A549 (cell line): ENCODE data around the gene DZIP3. TPM values are rescaled to one million over a fixed set of nuclear protein-coding genes. Genes with fewer than 3 reads are reported as not detected.
"Not testable (repeated sequence)": the region's sequence is repeated elsewhere in the genome, so short reads cannot be mapped to it uniquely, and the experiment has no call there.

Experiments
- ATAC-seq, 2 experiments: fragments of 200-7000 bp in 1 of 2; fragments of >200 bp in 1 of 2; cut with Nextera tagmentation in 1 of 2; cut with Tn5 transposase in 1 of 2; 3 replicates each; pipeline versions ENCODE4 v1.8.0 to v1.9.1; 2018 to 2020; ENCODE audit warnings: mild to moderate bottlenecking in 1 of 2, moderate library complexity in 1 of 2
- CTCF ChIA-PET: fragments of 300-600 bp; sonication (Branson Sonifier 250); formaldehyde crosslinking; extraction: SDS; loops from one replicate; lab custom pipeline; 2021; ENCODE audit warnings: antibody characterized with exemption, inconsistent platforms; lab: Yijun Ruan, JAX
- POLR2A ChIA-PET: fragments of 350-600 bp; formaldehyde crosslinking; extraction: SDS; loops from one replicate; lab custom pipeline; 2021; ENCODE audit warnings: antibody characterized with exemption, inconsistent platforms; lab: Yijun Ruan, JAX
- DNase-seq, 2 experiments: peaks; one replicate each; pipeline versions ENCODE4 v3.0.0 to v3.0.0-alpha.2; 2011 to 2016; ENCODE audit warnings: low read depth in 1 of 2, low spot score in 1 of 2
- FAIRE-seq: peaks from 2 replicates; lab custom pipeline; 2011; peaks lifted over from hg19 to GRCh38; lab: Jason Lieb, UNC
- H3K27ac ChIP-seq, 2 experiments: fragments of >200 bp; sonication (Bioruptor Twin); formaldehyde crosslinking; 3 replicates each; pipeline ENCODE4 v1.5.1; 2016 to 2017
- H3K4me1 ChIP-seq: fragments of >200 bp; sonication (Bioruptor Twin); formaldehyde crosslinking; 3 replicates; pipeline ENCODE4 v1.6.1; 2016
- H3K4me2 ChIP-seq: fragments of >200 bp; sonication (Bioruptor Twin); formaldehyde crosslinking; 3 replicates; pipeline ENCODE4 v1.6.1; 2016
- H3K4me3 ChIP-seq: fragments of >200 bp; sonication (Bioruptor Twin); formaldehyde crosslinking; 3 replicates; pipeline ENCODE4 v1.5.1; 2016
- H3K9me3 ChIP-seq: fragments of >200 bp; sonication (Bioruptor Twin); formaldehyde crosslinking; 3 replicates; pipeline ENCODE4 v1.6.1; 2016
- BHLHE40 ChIP-seq: IDR thresholded peaks from 2 replicates; pipeline ENCODE4 v1.6.1; 2012; ENCODE audit warnings: low read depth, low read length, inconsistent platforms
- CBX2 ChIP-seq: fragments of 200-600 bp; sonication (generic); IDR thresholded peaks from 2 replicates; pipeline ENCODE4 v1.6.1; 2016; ENCODE audit warnings: low read depth, mild to moderate bottlenecking, borderline replicate concordance
- CBX8 ChIP-seq: fragments of 200-600 bp; sonication (generic); IDR thresholded peaks from 2 replicates; pipeline ENCODE4 v1.6.1; 2016
- CEBPB ChIP-seq, 2 experiments: fragments of >200 bp in 1 of 2; sonication (Bioruptor Twin) in 1 of 2; formaldehyde crosslinking in 1 of 2; IDR thresholded peaks; 2 replicates each; pipeline ENCODE4 v1.6.1; 2012 to 2016
- CHD2 ChIP-seq: fragments of 150-350 bp; IDR thresholded peaks from 2 replicates; pipeline ENCODE4 v1.6.1; 2014; ENCODE audit warnings: low read length; ENCODE audit not compliant: partially characterized antibody
- CHD4 ChIP-seq: fragments of 200-600 bp; sonication (generic); IDR thresholded peaks from 2 replicates; pipeline ENCODE4 v1.6.1; 2016; ENCODE audit warnings: antibody characterized with exemption, mild to moderate bottlenecking, borderline replicate concordance
- EHF ChIP-seq: fragments of 250-450 bp; sonication (Bioruptor Pico); IDR thresholded peaks from 2 replicates; pipeline ENCODE4 v1.5.0; 2020; ENCODE audit warnings: mild to moderate bottlenecking
- ESRRA ChIP-seq: fragments of 150-350 bp; IDR thresholded peaks from 2 replicates; pipeline ENCODE4 v1.6.1; 2014; ENCODE audit warnings: mild to moderate bottlenecking, low read length, borderline replicate concordance
- FOSB ChIP-seq: fragments of 250-450 bp; sonication (Bioruptor Pico); IDR thresholded peaks from 2 replicates; pipeline ENCODE4 v1.5.0; 2020; ENCODE audit warnings: mild to moderate bottlenecking, moderate library complexity
- FOXS1 ChIP-seq: fragments of 250-450 bp; sonication (Bioruptor Pico); IDR thresholded peaks from 2 replicates; pipeline ENCODE4 v1.5.0; 2020; ENCODE audit warnings: mild to moderate bottlenecking, moderate library complexity
- GATA3 ChIP-seq: IDR thresholded peaks from 2 replicates; pipeline ENCODE4 v1.6.1; 2012; ENCODE audit warnings: borderline replicate concordance
- HOXA7 ChIP-seq: fragments of 250-450 bp; sonication (Bioruptor Pico); IDR thresholded peaks from 2 replicates; pipeline ENCODE4 v1.5.0; 2020; ENCODE audit warnings: mild to moderate bottlenecking, moderate library complexity
- HOXB13 ChIP-seq: fragments of 250-450 bp; sonication (Bioruptor Pico); IDR thresholded peaks from 2 replicates; pipeline ENCODE4 v1.5.0; 2020; ENCODE audit warnings: low read depth, mild to moderate bottlenecking, moderate library complexity
- JUNB ChIP-seq: fragments of >200 bp; sonication (Bioruptor Twin); formaldehyde crosslinking; IDR thresholded peaks from 2 replicates; pipeline ENCODE4 v1.6.1; 2016
- KDM1A ChIP-seq: fragments of 200-600 bp; sonication (generic); IDR thresholded peaks from 2 replicates; pipeline ENCODE4 v1.6.1; 2016; ENCODE audit warnings: low read depth, mild to moderate bottlenecking
- MAFK ChIP-seq: fragments of 450-650 bp; IDR thresholded peaks from 2 replicates; pipeline ENCODE4 v1.6.1; 2014; ENCODE audit not compliant: partially characterized antibody
- NFE2L2 ChIP-seq: fragments of 150-350 bp; conservative IDR thresholded peaks from 2 replicates; pipeline ENCODE4 v1.6.1; 2014; ENCODE audit warnings: low read length
- NR3C1 ChIP-seq: fragments of >200 bp; sonication (Bioruptor Twin); formaldehyde crosslinking; IDR thresholded peaks from 3 replicates; pipeline ENCODE4 v1.6.1; 2017
- POLR2A ChIP-seq: IDR thresholded peaks from 2 replicates; pipeline ENCODE4 v1.6.1; 2012; ENCODE audit warnings: mild to moderate bottlenecking, low read length
- POLR2AphosphoS2 ChIP-seq: conservative IDR thresholded peaks from 2 replicates; pipeline ENCODE4 v1.6.1; 2012; ENCODE audit warnings: low read length, improper control_type of control experiment, inconsistent platforms
- RCOR1 ChIP-seq: fragments of 150-350 bp; IDR thresholded peaks from 2 replicates; pipeline ENCODE4 v1.6.1; 2014; ENCODE audit warnings: antibody characterized with exemption, low read length, low read depth
- SMC3 ChIP-seq: fragments of >200 bp; sonication (Bioruptor Twin); formaldehyde crosslinking; IDR thresholded peaks from 3 replicates; pipeline ENCODE4 v1.6.1; 2018; ENCODE audit warnings: inconsistent platforms
- TFCP2L1 ChIP-seq: fragments of 250-450 bp; sonication (Bioruptor Pico); IDR thresholded peaks from 2 replicates; pipeline ENCODE4 v1.5.0; 2021; ENCODE audit warnings: mild to moderate bottlenecking
- ZNF302 ChIP-seq: fragments of 250-450 bp; sonication (Bioruptor Pico); IDR thresholded peaks from 2 replicates; pipeline ENCODE4 v1.9.0; 2021; ENCODE audit warnings: inconsistent platforms, mild to moderate bottlenecking, moderate library complexity
- WGBS: methylation state at CpG from one replicate; pipeline ENCODE4 v1.1.6; 2017; ENCODE audit errors: missing lambda C conversion rate; 5-methylcytosine and 5-hydroxymethylcytosine counted together
- polyA plus RNA-seq, 4 experiments: library from polyadenylated mRNA; depleted of rRNA in 3 of 4; stranded (reverse); fragments of >200 nt; fragmentation: RNase III in 1 of 4; extraction: RNeasy Plus Mini Kit Qiagen cat#74134 plus additional on column Dnase treatment in 1 of 4; gene quantifications; 2 replicates in 3 of 4; 3 replicates in 1 of 4; pipeline ENCODE4 v1.2.3, GENCODE V29; 2011 to 2017
- TF ChIP-seq, protein P1 (sequence below): IDR thresholded peaks from 2 replicates; pipeline ENCODE4 v1.6.1; 2012
- TF ChIP-seq, protein P2 (sequence below): fragments of 450-650 bp; IDR thresholded peaks from 2 replicates; pipeline ENCODE4 v1.6.1; 2014; ENCODE audit warnings: antibody characterized with exemption
- TF ChIP-seq, protein P3 (sequence below): fragments of >200 bp; sonication (Bioruptor Twin); formaldehyde crosslinking; IDR thresholded peaks from 3 replicates; pipeline ENCODE4 v1.6.1; 2016

DZIP3 gene
- polyA plus RNA-seq, 2 of the 4 experiments (the other 2 are of a cell fraction), result 8.1 to 22.2 TPM

DNA sequence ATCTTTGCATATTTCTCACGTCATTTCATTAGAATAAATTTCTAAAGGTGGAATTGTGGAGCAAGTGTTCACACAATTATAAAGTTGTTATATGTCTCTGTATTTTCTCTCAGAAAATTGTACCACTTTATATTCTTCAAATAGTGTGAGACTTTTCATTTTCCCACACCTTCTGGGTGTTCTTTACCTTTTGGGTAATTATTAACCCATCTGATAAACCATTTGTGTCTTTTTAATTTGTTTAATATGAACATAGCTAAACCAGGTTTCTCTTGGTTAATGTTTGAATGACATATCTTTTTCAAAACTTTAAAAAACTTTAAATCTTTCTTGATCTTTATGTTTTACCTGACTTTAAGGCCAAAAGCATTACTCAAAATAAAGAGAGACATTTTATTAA lies 40.5 kb downstream of the DZIP3 start:
- H3K27ac ChIP-seq, result no peak overlapping the region
- POLR2A ChIA-PET, result no interaction called here
- no peak overlapping the region for H3K4me2 ChIP-seq
- FAIRE-seq (no peak), DNase-seq (no peak), ATAC-seq (no peak)
- no peak overlapping the region for H3K4me3 ChIP-seq
- CTCF ChIA-PET, result no interaction called here
- 92% methylated on average over 1 of the region's 1 CpG for WGBS
- no peaks in the 10 kb centered on the region for H3K9me3 ChIP-seq
- TF ChIP-seq, protein P1, sequence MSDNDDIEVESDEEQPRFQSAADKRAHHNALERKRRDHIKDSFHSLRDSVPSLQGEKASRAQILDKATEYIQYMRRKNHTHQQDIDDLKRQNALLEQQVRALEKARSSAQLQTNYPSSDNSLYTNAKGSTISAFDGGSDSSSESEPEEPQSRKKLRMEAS, result no peak
- TF ChIP-seq CBX8, result no peak
- TF ChIP-seq HOXA7, result no peak
- TF ChIP-seq, protein P2, sequence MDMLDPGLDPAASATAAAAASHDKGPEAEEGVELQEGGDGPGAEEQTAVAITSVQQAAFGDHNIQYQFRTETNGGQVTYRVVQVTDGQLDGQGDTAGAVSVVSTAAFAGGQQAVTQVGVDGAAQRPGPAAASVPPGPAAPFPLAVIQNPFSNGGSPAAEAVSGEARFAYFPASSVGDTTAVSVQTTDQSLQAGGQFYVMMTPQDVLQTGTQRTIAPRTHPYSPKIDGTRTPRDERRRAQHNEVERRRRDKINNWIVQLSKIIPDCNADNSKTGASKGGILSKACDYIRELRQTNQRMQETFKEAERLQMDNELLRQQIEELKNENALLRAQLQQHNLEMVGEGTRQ, result no peak
- TF ChIP-seq ESRRA, result no peak
- no peak for TF ChIP-seq JUNB
- no peak for TF ChIP-seq GATA3
- no peak for TF ChIP-seq NFE2L2
- TF ChIP-seq FOSB, result no peak
- no peak for TF ChIP-seq HOXB13 (CRISPR knock-in tag)
- no peak for TF ChIP-seq CBX2
- no peak for TF ChIP-seq CEBPB (IDR thresholded peaks at IDR 0.05)
- TF ChIP-seq RCOR1, result no peak
- TF ChIP-seq ZNF302, result no peak
- no peak for TF ChIP-seq EHF (CRISPR knock-in tag)
- no peak for TF ChIP-seq CHD4
- TF ChIP-seq POLR2A, result no peak
- TF ChIP-seq BHLHE40, result no peak
- no peaks in the 10 kb centered on the region for H3K4me1 ChIP-seq

DNA sequence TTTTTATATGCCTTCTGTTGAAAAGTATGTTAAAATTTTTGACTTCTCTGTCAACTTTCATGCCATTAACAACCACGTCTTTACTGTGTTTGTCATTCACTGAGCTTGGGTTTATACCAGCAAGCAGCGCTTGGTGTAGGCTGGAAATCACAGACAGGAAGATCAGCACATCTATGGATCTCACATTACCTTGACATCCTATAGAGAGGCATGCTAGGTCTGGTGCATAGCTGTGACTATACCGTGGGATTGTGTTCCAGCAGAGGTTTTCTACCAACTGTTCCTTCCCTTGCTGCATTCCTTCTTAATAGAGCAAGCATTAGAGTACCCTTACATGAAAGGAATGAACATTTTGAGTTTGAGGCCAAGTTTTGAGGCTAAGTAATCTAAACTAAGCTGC lies 53.0 kb downstream of the DZIP3 start:
- no peaks in the 10 kb centered on the region for H3K4me1 ChIP-seq
- 78% methylated on average over 3 of the region's 3 CpGs for WGBS

DNA sequence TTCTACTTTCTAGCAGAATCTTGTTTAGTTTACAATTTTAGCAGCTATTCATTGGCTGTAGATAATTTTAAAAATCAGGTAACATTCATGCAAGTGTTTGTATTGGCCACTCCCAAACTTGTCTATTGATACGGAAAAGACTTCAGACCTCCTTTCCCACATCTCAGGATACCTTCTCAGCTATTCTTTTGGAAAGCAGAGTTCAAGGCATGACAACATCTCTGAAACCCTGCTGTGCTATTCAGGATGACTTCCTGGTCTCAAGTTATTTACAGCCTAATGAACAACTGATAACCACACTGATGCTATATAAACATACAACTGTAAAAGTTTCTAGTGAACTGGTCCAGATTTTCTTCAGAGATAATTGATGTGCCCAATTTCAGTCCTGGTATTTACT lies 55.8 kb downstream of the DZIP3 start:
- TF ChIP-seq NR3C1 (no peak), KDM1A (no peak), POLR2AphosphoS2 (no peak), FOXS1 (CRISPR knock-in tag) (no peak), CBX8 (no peak), TFCP2L1 (CRISPR knock-in tag) (no peak), NFE2L2 (no peak), HOXB13 (CRISPR knock-in tag) (no peak), POLR2A (no peak), CHD2 (no peak)
- Histone ChIP-seq H3K4me3 (no peak overlapping the region), H3K4me1 (no peaks in the 10 kb centered on the region), H3K27ac (no peak overlapping the region), H3K9me3 (no peaks in the 10 kb centered on the region), H3K4me2 (no peak overlapping the region)
- FAIRE-seq (no peak), ATAC-seq (no peak), DNase-seq (no peak)
- CTCF ChIA-PET, result no interaction called here
- POLR2A ChIA-PET, result no interaction called here
- WGBS, result 92% methylated on average over 1 of the region's 1 CpG

More for the DNA sequence above, 53.0 kb downstream of the DZIP3 start:
- POLR2A ChIA-PET, result no interaction called here
- H3K4me3 ChIP-seq, result no peak overlapping the region
- H3K9me3 ChIP-seq, result no peaks in the 10 kb centered on the region
- FAIRE-seq (no peak), DNase-seq (no peak), ATAC-seq (no peak)
- TF ChIP-seq SMC3 (no peak), MAFK (no peak), FOSB (no peak)
- TF ChIP-seq, protein P3, sequence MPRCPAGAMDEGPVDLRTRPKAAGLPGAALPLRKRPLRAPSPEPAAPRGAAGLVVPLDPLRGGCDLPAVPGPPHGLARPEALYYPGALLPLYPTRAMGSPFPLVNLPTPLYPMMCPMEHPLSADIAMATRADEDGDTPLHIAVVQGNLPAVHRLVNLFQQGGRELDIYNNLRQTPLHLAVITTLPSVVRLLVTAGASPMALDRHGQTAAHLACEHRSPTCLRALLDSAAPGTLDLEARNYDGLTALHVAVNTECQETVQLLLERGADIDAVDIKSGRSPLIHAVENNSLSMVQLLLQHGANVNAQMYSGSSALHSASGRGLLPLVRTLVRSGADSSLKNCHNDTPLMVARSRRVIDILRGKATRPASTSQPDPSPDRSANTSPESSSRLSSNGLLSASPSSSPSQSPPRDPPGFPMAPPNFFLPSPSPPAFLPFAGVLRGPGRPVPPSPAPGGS, result no peak
- CTCF ChIA-PET, result interaction anchor here (1.4 kb wide), 1 partner anchor 272 kb away, joined by 3 read pairs; no protein-coding TSS in a partner anchor
- H3K4me2 ChIP-seq, result no peak overlapping the region
- no peak overlapping the region for H3K27ac ChIP-seq

DNA sequence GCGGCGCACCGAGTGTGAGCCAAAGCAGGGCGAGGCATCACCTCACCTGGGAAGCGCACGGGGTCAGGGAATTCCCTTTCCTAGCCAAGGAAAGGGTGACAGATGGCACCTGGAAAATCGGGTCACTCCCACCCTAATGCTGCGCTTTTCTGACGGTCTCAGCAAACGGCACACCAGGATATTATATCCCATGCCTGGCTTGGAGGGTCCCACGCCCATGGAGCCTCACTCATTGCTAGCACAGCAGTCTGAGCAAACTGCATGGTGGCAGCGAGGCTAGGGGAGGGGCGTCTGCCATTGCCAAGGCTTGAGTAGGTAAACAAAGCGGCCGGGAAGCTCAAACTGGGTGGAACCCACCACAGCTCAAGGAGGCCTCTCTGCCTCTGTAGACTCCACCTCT lies 66.1 kb downstream of the DZIP3 start:
- DNase-seq, CTCF ChIA-PET, H3K4me3 ChIP-seq, H3K27ac ChIP-seq, H3K4me2 ChIP-seq, H3K4me1 ChIP-seq, POLR2A ChIA-PET, ATAC-seq, H3K9me3 ChIP-seq, FAIRE-seq: not testable (repeated sequence)
- WGBS, result 90% methylated on average over 10 of the region's 15 CpGs
